NCI-H2196 treated with DMSO at 0.1 percent for 48 hours (cell line): ENCODE results near the gene FRAS1.
"Not testable (repeated sequence)": the region's sequence is repeated elsewhere in the genome, so short reads cannot be mapped to it uniquely, and the experiment has no call there.

Experiments
- DNase-seq: peaks from one replicate; lab custom pipeline; 2025; ENCODE audit not compliant: unreplicated experiment; lab: John Stamatoyannopoulos, UW

The FRAS1 gene

DNA sequence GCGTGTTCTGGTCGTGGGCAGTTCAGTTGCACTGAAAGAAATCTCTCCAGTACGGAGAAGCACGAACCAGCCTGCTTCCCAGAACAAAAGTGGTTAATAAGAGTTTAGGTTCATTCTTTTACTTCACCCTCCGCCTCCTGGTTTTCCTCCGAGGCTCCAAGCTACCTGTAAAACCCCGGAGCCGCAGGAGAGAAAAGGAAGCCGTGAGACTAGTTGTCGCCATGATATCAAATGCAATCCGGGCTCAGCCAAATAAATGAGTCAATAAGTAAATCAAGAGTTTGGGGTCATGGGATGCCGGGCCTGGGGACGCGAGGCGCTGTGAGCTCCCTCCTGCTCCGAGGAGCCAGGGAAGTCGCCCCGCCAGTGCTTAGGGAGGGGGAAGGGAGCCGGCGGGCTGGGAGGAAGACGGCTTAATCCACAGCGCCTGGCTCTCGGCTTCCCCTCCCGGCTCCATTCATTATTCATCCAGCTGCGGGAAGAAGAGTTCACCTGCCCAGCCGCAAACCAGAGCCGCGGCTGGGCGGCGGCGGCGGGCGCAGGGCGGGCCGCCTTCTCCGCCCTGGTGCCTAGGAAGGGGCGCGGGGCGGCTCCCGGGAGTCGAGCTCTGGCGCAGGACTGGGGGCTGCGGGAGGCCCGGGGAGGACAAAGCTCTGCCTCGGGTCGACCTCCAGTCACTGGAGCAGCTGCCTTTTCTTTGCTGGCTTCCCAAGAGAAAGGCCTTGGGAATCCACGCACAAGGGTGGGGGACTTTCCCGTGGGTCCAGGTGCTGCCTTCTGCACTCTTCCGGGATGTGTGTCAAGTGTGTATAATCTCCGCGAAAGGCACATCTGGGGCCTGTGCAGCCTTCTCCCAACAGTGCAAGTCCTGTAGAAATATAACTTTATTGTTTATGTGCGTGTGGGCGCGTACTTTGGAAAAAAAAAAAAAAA is 1.7 kb downstream of the FRAS1 start:
- DNase-seq, result no peak

GRCh38 chr4:78059524-78059889 is 2.4 kb downstream of the FRAS1 start:
- DNase-seq, result peak; percentile 61

- no peak for DNase-seq
These were observed 2.8 kb downstream of the FRAS1 start for GRCh38 chr4:78059938-78060337.

- no peak for DNase-seq
These were observed 4.9 kb downstream of the FRAS1 start for GRCh38 chr4:78061939-78062570.

DNA sequence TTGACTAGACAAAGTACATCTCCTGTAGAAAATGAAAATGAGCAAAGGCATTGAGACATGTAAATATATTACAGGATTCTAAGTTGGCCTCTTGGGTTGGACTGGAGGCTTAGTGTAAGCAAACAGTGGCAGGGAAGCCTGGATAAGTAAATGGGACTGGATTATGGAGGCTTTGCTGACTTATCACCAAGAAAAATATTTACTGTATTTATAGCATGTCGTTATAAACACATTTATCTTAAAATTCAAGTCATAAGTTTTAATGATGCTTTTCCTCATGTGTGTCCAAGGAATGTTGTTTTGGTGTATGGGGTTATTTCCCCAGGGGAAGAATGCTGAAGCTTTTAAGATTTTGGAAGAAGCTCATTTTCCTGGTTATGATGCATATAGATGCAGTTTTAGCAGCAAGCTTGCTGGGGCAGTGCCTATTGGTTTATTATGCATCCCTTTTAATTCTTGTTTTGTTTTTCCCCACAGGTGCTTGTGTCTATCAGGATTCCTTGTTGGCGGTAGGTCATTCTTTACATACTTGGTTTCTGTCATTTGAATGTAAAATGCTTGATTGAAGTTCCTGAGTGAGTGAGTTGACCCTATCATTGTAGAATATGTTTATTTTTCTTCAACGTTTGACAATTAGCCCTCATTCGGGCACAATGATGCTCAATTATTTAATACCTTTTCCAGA is 8.5 kb downstream of the FRAS1 start:
- DNase-seq, result no peak

DNA sequence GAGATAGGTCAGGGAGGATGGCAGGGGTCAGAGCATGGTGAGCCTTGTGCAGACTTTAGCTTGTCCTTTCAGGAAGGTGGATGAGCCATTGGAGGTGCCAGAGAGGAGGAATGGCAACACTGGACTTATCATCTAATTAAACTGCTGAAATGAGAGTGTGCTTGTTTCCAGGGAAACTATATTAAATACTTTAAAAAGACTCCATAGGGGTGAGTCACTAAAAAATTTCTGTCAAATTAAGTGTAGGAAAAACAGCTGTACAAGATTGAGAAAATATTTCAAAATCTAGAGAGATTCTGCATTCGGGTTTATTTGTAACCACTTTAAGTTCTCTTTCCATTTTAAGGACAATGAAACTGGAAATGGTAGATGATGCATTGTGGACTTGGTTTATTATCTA is 11.4 kb downstream of the FRAS1 start:
- no peak for DNase-seq

GRCh38 chr4:78069319-78069718 is 12.2 kb downstream of the FRAS1 start:
- no peak for DNase-seq

DNA sequence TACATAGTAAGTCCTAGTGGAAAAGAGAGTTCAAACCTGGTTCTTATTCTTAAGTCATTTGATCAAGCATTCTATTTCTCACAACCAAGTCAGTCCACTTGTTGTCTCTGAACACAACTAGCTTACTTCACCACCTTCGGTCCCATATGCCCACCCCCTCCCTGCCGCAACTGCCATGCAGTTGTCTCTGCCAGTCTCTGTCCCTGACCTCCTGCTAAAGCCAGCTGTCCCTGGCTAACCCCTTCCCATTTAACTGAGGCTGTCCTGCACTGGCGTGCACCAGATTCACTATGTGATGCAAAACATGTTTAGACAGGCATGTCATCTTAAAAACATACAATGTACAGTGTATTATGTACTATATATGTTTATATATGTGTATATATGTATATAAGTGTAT is 12.7 kb downstream of the FRAS1 start:
- no peak for DNase-seq

- no peak for DNase-seq
These were observed 13.7 kb downstream of the FRAS1 start for GRCh38 chr4:78070731-78071282.

- DNase-seq, result no peak
These were observed 17.6 kb downstream of the FRAS1 start for GRCh38 chr4:78074759-78075158.

DNA sequence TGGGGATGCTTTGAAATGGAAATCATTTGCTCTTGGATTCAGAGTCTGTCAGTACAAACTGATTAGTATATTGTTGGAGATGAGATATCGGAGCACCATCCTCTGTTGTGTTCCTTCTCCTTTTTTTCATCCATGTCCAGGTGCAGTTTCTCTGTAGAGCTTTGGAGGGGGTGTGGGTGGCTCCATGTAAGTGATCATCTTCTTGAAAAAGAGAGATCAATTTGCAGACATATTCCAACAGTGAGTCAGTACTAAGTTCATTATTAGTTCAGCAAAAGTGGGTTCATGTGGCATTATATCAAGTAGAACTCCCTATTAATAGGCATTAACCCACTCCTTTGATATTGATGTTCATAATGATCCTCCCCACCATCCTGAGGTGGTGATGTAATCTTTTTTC is 18.9 kb downstream of the FRAS1 start:
- no peak for DNase-seq

DNA sequence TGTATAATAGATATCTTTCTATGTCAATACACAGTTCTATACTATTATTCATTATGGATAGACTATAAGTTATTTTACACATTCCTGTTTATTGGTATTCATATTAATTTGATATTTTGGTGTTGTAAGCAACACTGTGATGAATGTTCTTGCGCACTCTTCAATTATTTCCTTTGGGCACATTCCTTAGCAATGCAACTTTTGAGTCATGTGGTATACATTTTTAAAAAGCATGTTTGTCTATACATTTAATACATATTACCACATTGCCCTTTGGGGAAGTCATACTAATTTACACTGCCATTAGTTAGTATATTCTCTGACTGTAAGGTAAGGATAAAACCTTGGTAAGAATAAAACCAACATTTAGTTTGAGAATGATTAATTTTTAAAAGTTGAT is 21.0 kb downstream of the FRAS1 start:
- no peak for DNase-seq

DNA sequence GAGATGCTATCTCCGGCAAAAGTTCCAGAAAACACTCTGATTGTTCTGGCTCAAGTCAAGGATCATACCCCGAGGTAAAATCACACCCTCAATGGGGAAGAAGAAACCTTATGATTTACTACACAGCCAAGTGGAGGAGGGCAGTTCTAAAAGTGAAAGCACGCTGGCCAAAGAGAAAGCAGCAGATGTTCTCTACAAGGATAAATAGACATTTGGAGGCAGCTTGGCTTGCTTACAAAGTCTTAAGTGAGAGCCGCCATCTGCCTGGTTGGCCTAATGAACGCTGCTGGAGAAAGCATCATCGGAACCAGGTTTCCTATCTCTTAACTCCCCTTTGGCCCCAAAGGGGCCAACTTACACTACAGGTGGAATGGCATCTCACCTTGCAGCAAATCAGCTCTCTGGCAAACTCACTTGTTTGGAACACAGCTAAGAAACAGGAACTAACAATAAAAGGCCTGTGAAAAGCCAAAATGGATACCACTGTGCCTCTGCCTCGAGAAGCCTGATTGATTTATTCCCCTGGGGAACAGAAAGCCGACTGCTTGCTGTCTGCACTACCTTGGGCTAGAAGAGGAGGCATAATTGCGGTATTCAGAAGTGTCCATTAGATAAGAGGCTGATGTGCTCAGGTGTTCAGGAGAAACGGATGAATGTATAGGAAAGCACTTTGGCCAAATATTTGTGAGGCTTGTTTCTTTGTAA is 22.8 kb downstream of the FRAS1 start:
- no peak for DNase-seq

DNA sequence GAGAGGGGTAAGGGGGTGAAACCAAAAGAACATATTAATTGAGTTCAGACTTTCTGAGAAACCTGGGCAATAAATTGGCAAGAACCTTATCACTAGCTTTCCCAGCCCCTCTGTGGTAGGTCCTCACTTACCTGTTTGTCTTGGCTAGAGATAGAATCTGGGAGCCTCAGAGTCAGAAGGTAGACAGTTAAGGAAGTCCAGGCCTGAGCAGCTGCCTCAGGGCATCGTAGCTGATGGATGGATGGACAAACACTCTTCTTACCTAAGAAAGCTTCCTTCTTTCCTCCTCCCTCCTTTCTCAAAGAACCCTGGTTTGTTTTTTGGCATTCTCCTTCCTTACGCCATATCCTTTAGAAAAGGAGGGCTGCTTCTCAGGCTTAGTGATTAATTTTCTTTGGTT is 24.4 kb downstream of the FRAS1 start:
- no peak for DNase-seq

- no peak for DNase-seq
These were observed 25.9 kb downstream of the FRAS1 start for GRCh38 chr4:78083035-78083434.

GRCh38 chr4:78091534-78091933 is 34.4 kb downstream of the FRAS1 start:
- DNase-seq, result no peak

- DNase-seq, result not testable (repeated sequence)
These were observed 35.2 kb downstream of the FRAS1 start for GRCh38 chr4:78092350-78092749.

DNA sequence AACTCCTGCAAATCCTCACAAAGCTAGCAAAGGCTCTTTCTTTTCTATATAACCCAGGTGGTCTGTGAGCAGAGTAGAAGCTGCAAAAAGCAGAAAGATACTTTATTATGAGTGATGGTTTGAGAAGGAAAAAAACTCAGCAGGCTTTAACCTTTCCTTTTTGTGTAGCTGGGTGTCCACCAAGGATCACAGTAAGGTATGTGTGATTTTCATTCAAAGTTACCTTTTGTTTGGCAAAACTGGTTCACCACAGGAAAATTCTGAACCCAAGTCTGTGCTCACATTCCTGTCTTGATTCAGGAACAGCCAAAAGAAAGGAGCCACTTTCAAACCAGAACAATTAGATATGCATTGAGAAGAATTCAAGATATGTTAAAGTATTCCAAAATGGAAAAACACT is 35.7 kb downstream of the FRAS1 start:
- DNase-seq, result no peak

DNA sequence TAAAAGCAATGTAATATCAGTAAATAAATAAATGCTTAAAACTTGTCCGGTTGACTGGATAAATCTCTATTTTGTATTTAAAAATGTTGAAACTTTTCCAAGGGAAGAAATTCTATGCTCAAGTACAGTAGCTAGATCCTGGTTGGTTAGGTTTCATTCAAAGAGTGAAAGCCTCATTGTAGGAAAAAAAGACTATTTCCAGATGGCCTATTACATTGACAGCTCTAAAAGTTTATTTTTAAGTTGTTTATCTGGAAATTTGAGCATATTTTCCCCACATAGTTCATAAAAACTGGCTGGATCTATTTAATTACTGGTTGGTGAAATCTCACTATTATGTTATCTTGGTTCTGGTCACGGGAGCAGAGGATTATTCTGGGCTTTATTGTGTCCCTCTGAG is 38.0 kb downstream of the FRAS1 start:
- no peak for DNase-seq

GRCh38 chr4:78099058-78099457 is 41.9 kb downstream of the FRAS1 start:
- DNase-seq, result no peak

GRCh38 chr4:78100060-78100459 is 42.9 kb downstream of the FRAS1 start:
- no peak for DNase-seq
